ENCODE results near the gene EPC1.

EPC1 gene

DNA sequence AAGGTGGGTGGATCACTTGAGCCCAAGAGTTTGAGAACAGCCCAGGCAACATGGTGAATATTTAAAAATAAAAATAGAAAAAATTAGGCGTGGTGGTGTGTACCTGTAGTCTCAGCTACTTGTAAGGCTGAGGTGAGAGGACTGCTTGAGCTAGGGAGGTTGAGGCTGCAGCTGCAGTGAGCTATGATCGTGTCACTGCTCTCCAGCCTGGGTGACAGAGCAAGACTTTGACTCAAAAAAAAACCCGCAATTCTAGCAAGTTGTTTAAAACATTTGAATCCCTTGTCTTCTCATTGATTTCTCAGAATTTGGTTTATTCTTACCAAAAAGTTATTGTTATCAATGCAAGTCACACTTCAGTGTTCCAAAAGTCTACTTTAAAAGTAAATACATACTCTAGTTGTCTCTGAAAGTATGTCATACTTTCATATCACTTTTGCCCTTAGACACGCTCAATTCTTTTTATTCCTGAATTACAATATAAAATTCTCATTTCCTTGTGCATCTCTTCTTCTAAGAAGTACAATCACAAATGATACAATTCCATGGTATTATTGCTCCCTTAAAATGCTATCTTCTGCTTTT is 6.3 kb downstream of the EPC1 start:
- TF ChIP-seq RAD21 (IDR thresholded peaks at IDR 0.05; ENCODE audit: low read depth) (no peak), NFIC (IDR thresholded peaks at IDR 0.05) (no peak), ZBTB7A (IDR thresholded peaks at IDR 0.05; ENCODE audit: low read depth) (no peak), CEBPB (IDR thresholded peaks at IDR 0.05) (no peak), YY1 (IDR thresholded peaks at IDR 0.05; ENCODE audit: low read depth) (no peak), EGR1 (IDR thresholded peaks at IDR 0.05) (no peak), CREB1 (IDR thresholded peaks at IDR 0.05; ENCODE audit: low read depth) (no peak), FOXM1 (IDR thresholded peaks at IDR 0.05; ENCODE audit: borderline replicate concordance, low read depth) (no peak), TCF12 (IDR thresholded peaks at IDR 0.05; ENCODE audit: low read depth) (no peak), TAF1 (IDR thresholded peaks at IDR 0.05; ENCODE audit: low read depth) (no peak), EP300 (IDR thresholded peaks at IDR 0.05; ENCODE audit: borderline replicate concordance) (no peak), TEAD4 (IDR thresholded peaks at IDR 0.05) (no peak)
- TF ChIP-seq, protein P1, sequence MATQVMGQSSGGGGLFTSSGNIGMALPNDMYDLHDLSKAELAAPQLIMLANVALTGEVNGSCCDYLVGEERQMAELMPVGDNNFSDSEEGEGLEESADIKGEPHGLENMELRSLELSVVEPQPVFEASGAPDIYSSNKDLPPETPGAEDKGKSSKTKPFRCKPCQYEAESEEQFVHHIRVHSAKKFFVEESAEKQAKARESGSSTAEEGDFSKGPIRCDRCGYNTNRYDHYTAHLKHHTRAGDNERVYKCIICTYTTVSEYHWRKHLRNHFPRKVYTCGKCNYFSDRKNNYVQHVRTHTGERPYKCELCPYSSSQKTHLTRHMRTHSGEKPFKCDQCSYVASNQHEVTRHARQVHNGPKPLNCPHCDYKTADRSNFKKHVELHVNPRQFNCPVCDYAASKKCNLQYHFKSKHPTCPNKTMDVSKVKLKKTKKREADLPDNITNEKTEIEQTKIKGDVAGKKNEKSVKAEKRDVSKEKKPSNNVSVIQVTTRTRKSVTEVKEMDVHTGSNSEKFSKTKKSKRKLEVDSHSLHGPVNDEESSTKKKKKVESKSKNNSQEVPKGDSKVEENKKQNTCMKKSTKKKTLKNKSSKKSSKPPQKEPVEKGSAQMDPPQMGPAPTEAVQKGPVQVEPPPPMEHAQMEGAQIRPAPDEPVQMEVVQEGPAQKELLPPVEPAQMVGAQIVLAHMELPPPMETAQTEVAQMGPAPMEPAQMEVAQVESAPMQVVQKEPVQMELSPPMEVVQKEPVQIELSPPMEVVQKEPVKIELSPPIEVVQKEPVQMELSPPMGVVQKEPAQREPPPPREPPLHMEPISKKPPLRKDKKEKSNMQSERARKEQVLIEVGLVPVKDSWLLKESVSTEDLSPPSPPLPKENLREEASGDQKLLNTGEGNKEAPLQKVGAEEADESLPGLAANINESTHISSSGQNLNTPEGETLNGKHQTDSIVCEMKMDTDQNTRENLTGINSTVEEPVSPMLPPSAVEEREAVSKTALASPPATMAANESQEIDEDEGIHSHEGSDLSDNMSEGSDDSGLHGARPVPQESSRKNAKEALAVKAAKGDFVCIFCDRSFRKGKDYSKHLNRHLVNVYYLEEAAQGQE (IDR thresholded peaks at IDR 0.05; ENCODE audit: low read depth) = no peak
- TF ChIP-seq, protein P2, sequence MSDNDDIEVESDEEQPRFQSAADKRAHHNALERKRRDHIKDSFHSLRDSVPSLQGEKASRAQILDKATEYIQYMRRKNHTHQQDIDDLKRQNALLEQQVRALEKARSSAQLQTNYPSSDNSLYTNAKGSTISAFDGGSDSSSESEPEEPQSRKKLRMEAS (IDR thresholded peaks at IDR 0.05) = no peak
- TF ChIP-seq, protein P3, sequence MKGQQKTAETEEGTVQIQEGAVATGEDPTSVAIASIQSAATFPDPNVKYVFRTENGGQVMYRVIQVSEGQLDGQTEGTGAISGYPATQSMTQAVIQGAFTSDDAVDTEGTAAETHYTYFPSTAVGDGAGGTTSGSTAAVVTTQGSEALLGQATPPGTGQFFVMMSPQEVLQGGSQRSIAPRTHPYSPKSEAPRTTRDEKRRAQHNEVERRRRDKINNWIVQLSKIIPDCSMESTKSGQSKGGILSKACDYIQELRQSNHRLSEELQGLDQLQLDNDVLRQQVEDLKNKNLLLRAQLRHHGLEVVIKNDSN (IDR thresholded peaks at IDR 0.05) = no peak

DNA sequence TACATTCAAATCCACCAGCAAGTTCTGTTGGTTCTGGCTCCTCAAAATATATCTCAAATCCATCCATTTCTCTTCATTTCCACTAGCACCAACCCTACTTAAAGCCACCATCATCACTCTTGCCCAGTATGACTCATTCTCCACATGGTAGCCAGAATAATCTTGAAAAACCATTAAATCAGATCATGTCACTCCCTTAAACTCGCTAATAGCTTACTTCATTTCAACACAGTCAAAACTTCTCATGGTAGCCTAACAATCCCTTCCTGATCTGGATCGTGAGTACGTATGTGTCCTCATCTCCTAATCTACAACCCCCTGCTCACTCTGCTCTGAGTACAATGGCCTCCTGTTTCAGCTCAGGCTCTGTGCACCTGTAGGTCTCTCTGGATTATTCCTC is 8.7 kb downstream of the EPC1 start:
- TF ChIP-seq EGR1 (IDR thresholded peaks at IDR 0.05) (no peak), CEBPB (IDR thresholded peaks at IDR 0.05) (no peak), YY1 (IDR thresholded peaks at IDR 0.05; ENCODE audit: low read depth) (no peak), EP300 (IDR thresholded peaks at IDR 0.05; ENCODE audit: borderline replicate concordance) (no peak), TCF12 (IDR thresholded peaks at IDR 0.05; ENCODE audit: low read depth) (no peak), NFIC (IDR thresholded peaks at IDR 0.05) (no peak), TEAD4 (IDR thresholded peaks at IDR 0.05) (no peak), ZBTB7A (IDR thresholded peaks at IDR 0.05; ENCODE audit: low read depth) (no peak), CREB1 (IDR thresholded peaks at IDR 0.05; ENCODE audit: low read depth) (no peak), FOXM1 (IDR thresholded peaks at IDR 0.05; ENCODE audit: borderline replicate concordance, low read depth) (no peak), RAD21 (IDR thresholded peaks at IDR 0.05; ENCODE audit: low read depth) (no peak), TAF1 (IDR thresholded peaks at IDR 0.05; ENCODE audit: low read depth) (no peak)
- TF ChIP-seq, protein P2 (IDR thresholded peaks at IDR 0.05) = no peak
- TF ChIP-seq, protein P1 (IDR thresholded peaks at IDR 0.05; ENCODE audit: low read depth) = no peak
- TF ChIP-seq, protein P3 (IDR thresholded peaks at IDR 0.05) = no peak

DNA sequence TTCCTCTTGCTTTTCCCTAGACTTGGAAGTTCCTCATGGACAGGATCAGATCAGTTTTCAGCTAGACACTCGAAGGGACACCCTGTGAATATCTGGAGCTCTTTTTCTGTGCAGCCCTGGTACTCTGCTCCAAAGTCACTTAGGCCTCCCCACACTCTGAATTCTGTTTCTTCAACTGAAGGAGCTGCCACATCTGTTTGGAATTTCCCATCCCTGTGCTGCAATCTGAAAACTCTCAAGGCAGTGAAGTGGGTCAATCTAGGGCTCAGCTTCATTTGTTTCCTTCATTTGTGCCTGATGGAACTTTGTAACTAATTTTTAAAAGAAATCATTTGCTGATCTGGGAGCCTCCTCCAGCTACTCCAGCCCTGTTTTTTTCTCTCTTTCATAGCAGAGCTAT is 9.6 kb downstream of the EPC1 start:
- TF ChIP-seq CREB1 (IDR thresholded peaks at IDR 0.05; ENCODE audit: low read depth) (no peak), RAD21 (IDR thresholded peaks at IDR 0.05; ENCODE audit: low read depth) (no peak), TCF12 (IDR thresholded peaks at IDR 0.05; ENCODE audit: low read depth) (no peak)

DNA sequence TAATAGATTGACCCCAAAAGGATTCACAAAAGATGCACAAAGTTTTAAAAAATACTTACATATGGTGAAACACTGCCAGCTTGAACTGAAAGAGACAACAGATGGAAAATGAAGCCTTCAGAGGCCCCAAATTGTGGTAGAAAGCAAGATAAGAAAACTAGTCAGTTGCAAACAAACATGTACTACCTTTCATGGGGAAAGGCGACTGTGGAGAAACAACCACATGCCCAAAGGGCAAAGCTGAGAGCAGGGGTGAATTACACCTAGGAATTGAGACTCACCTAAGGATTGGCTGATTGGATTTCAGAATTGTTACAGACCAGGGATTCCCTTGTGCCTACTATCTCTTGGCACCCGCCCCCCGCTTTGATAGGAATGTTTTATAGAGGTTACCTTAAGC is 13.1 kb downstream of the EPC1 start:
- TF ChIP-seq CREB1 (IDR thresholded peaks at IDR 0.05; ENCODE audit: low read depth) = no peak
- TF ChIP-seq CEBPB (IDR thresholded peaks at IDR 0.05) = no peak
- no peak for TF ChIP-seq TAF1 (IDR thresholded peaks at IDR 0.05; ENCODE audit: low read depth)
- no peak for TF ChIP-seq NFIC (IDR thresholded peaks at IDR 0.05)
- no peak for TF ChIP-seq EP300 (IDR thresholded peaks at IDR 0.05; ENCODE audit: borderline replicate concordance)
- no peak for TF ChIP-seq TEAD4 (IDR thresholded peaks at IDR 0.05)
- TF ChIP-seq, protein P1 (IDR thresholded peaks at IDR 0.05; ENCODE audit: low read depth) = no peak
- TF ChIP-seq, protein P3 (IDR thresholded peaks at IDR 0.05) = no peak
- no peak for TF ChIP-seq YY1 (IDR thresholded peaks at IDR 0.05; ENCODE audit: low read depth)
- no peak for TF ChIP-seq RAD21 (IDR thresholded peaks at IDR 0.05; ENCODE audit: low read depth)
- no peak for TF ChIP-seq EGR1 (IDR thresholded peaks at IDR 0.05)
- TF ChIP-seq TCF12 (IDR thresholded peaks at IDR 0.05; ENCODE audit: low read depth) = no peak
- TF ChIP-seq ZBTB7A (IDR thresholded peaks at IDR 0.05; ENCODE audit: low read depth) = no peak
- TF ChIP-seq, protein P2 (IDR thresholded peaks at IDR 0.05) = no peak
